Nephron (organoid): Measurements from ENCODE around the gene PPAN.

Experiments
- H3K27ac Mint-ChIP-seq, 3 experiments: 2 replicates each; pipeline ENCODE4 v1.8.0; 2020; ENCODE audit warnings: mixed read lengths in 3 of 3, mild to moderate bottlenecking in 2 of 3, moderate library complexity in 1 of 3
- H3K27me3 Mint-ChIP-seq: 2 replicates; pipeline ENCODE4 v1.8.0; 2021; ENCODE audit warnings: low read depth, mild to moderate bottlenecking, moderate library complexity, mixed read lengths
- H3K36me3 Mint-ChIP-seq: 2 replicates; pipeline ENCODE4 v1.8.0; 2020; ENCODE audit warnings: low read depth, mixed read lengths
- H3K4me1 Mint-ChIP-seq: 2 replicates; pipeline ENCODE4 v1.8.0; 2020; ENCODE audit warnings: mixed read lengths
- H3K4me3 Mint-ChIP-seq, 3 experiments: 2 replicates each; pipeline ENCODE4 v1.8.0; 2020; ENCODE audit warnings: mild to moderate bottlenecking in 3 of 3, mixed read lengths in 3 of 3, moderate library complexity in 2 of 3
- H3K9me3 Mint-ChIP-seq: 2 replicates; pipeline ENCODE4 v1.8.0; 2020; ENCODE audit warnings: mixed read lengths
- CTCF ChIP-seq, 3 experiments: fragments of 200-600 bp; sonication (generic); IDR thresholded peaks; one replicate each; pipeline ENCODE4 v1.5.0; 2021; ENCODE audit warnings: antibody characterized with exemption in 3 of 3; ENCODE audit not compliant: unreplicated experiment in 3 of 3

The PPAN gene

GRCh38 chr19:10126213-10126639, 20.1 kb downstream of the PPAN start:
- Mint-ChIP-seq H3K27ac (no peak overlapping the region), H3K9me3 (no peaks in the 10 kb centered on the region), H3K4me3 (no peak overlapping the region), H3K27me3 (peaks cover 3% of the 10 kb centered on the region), H3K36me3 (peaks cover 19% of the 10 kb centered on the region), H3K4me1 (no peaks in the 10 kb centered on the region)
- no peak for TF ChIP-seq CTCF (IDR thresholded peaks at IDR 0.05; ENCODE audit: unreplicated experiment in 3 of 3)

- no peaks in the 10 kb centered on the region for H3K9me3 Mint-ChIP-seq
- H3K27me3 Mint-ChIP-seq: no peaks in the 10 kb centered on the region
Observed at GRCh38 chr19:10132905-10133304, 26.7 kb downstream of the PPAN start.

GRCh38 chr19:10133596-10133995, 27.4 kb downstream of the PPAN start:
- H3K4me1 Mint-ChIP-seq: no peaks in the 10 kb centered on the region
- no peaks in the 10 kb centered on the region for H3K27me3 Mint-ChIP-seq
- H3K4me3 Mint-ChIP-seq: no peak overlapping the region
- H3K9me3 Mint-ChIP-seq: no peaks in the 10 kb centered on the region
- no peak overlapping the region for H3K27ac Mint-ChIP-seq
- TF ChIP-seq CTCF (IDR thresholded peaks at IDR 0.05; ENCODE audit: unreplicated experiment in 3 of 3): no peak
- peaks cover 24% of the 10 kb centered on the region for H3K36me3 Mint-ChIP-seq

More at GRCh38 chr19:10132905-10133304, 26.7 kb downstream of the PPAN start:
- no peak overlapping the region for H3K4me3 Mint-ChIP-seq
- peaks cover 29% of the 10 kb centered on the region for H3K36me3 Mint-ChIP-seq
- TF ChIP-seq CTCF (IDR thresholded peaks at IDR 0.05; ENCODE audit: unreplicated experiment in 3 of 3): no peak
- no peak overlapping the region for H3K27ac Mint-ChIP-seq
- no peaks in the 10 kb centered on the region for H3K4me1 Mint-ChIP-seq

- no peaks in the 10 kb centered on the region for H3K4me1 Mint-ChIP-seq
- H3K27ac Mint-ChIP-seq: no peak overlapping the region
- no peaks in the 10 kb centered on the region for H3K27me3 Mint-ChIP-seq
- H3K36me3 Mint-ChIP-seq: peaks cover 25% of the 10 kb centered on the region
- no peak overlapping the region for H3K4me3 Mint-ChIP-seq
- no peaks in the 10 kb centered on the region for H3K9me3 Mint-ChIP-seq
- no peak for TF ChIP-seq CTCF (IDR thresholded peaks at IDR 0.05; ENCODE audit: unreplicated experiment in 3 of 3)
Observed at GRCh38 chr19:10134040-10134439, 27.9 kb downstream of the PPAN start.

GRCh38 chr19:10135551-10136334, 29.6 kb downstream of the PPAN start:
- no peaks in the 10 kb centered on the region for H3K27me3 Mint-ChIP-seq
- peaks cover 23% of the 10 kb centered on the region for H3K36me3 Mint-ChIP-seq
- no peak overlapping the region for H3K27ac Mint-ChIP-seq
- no peaks in the 10 kb centered on the region for H3K9me3 Mint-ChIP-seq
- no peak for TF ChIP-seq CTCF (IDR thresholded peaks at IDR 0.05; ENCODE audit: unreplicated experiment in 3 of 3)
- no peaks in the 10 kb centered on the region for H3K4me1 Mint-ChIP-seq
- H3K4me3 Mint-ChIP-seq: no peak overlapping the region

GRCh38 chr19:10136936-10137335, 30.8 kb downstream of the PPAN start:
- H3K9me3 Mint-ChIP-seq: no peaks in the 10 kb centered on the region
- H3K36me3 Mint-ChIP-seq: peaks cover 30% of the 10 kb centered on the region
- TF ChIP-seq CTCF (IDR thresholded peaks at IDR 0.05; ENCODE audit: unreplicated experiment in 3 of 3): no peak
- H3K4me1 Mint-ChIP-seq: no peaks in the 10 kb centered on the region
- no peaks in the 10 kb centered on the region for H3K27me3 Mint-ChIP-seq
- no peak overlapping the region for H3K27ac Mint-ChIP-seq
- no peak overlapping the region for H3K4me3 Mint-ChIP-seq
